OCI-LY1 (cell line): Measurements from ENCODE around the gene KCNT2.

Source experiments
- H2AFZ ChIP-seq: fragments of 200-600 bp; sonication (generic), shearing (Covaris generic); 2 replicates; pipeline ENCODE4 v1.6.0; 2014; ENCODE audit warnings: antibody characterized with exemption, mild to moderate bottlenecking, low read length
- H3F3A ChIP-seq: fragments of 200-600 bp; sonication (generic), shearing (Covaris generic); 2 replicates; pipeline ENCODE4 v1.6.0; 2014; ENCODE audit warnings: mild to moderate bottlenecking, antibody characterized with exemption, low read length, moderate library complexity; ENCODE audit not compliant: insufficient read depth
- H3K27ac ChIP-seq: fragments of 200-600 bp; sonication (generic); 2 replicates; pipeline ENCODE4 v1.5.1; 2014; ENCODE audit warnings: low read length, mixed run types, mild to moderate bottlenecking, low read depth; ENCODE audit not compliant: poor library complexity, severe bottlenecking
- H3K27me3 ChIP-seq: fragments of 200-600 bp; sonication (generic); 2 replicates; pipeline ENCODE4 v1.6.0; 2014; ENCODE audit warnings: antibody characterized with exemption, mild to moderate bottlenecking, low read length, moderate library complexity; ENCODE audit not compliant: insufficient read depth
- H3K36me3 ChIP-seq: fragments of 200-600 bp; sonication (generic); 2 replicates; pipeline ENCODE4 v1.6.1; 2014; ENCODE audit warnings: mild to moderate bottlenecking, antibody characterized with exemption, low read length, moderate library complexity, mixed read lengths; ENCODE audit not compliant: insufficient read depth
- H3K4me1 ChIP-seq: fragments of 200-600 bp; sonication (generic); 2 replicates; pipeline ENCODE4 v1.5.1; 2014; ENCODE audit warnings: mild to moderate bottlenecking, low read length, moderate library complexity; ENCODE audit not compliant: insufficient read depth, severe bottlenecking
- H3K4me2 ChIP-seq: fragments of 200-600 bp; sonication (generic), shearing (Covaris generic); 2 replicates; pipeline ENCODE4 v1.6.1; 2014; ENCODE audit warnings: low read length
- H3K4me3 ChIP-seq: fragments of 200-600 bp; sonication (generic); 2 replicates; pipeline ENCODE4 v1.5.1; 2014; ENCODE audit warnings: low read length, low read depth, mild to moderate bottlenecking, mixed read lengths; ENCODE audit not compliant: poor library complexity, severe bottlenecking
- H3K79me2 ChIP-seq: fragments of 200-600 bp; shearing (Covaris generic); 2 replicates; pipeline ENCODE4 v1.6.1; 2016; ENCODE audit warnings: mixed run types, low read length, mixed read lengths; ENCODE audit not compliant: insufficient read depth
- H3K9ac ChIP-seq: fragments of 200-600 bp; sonication (generic), shearing (Covaris generic); 2 replicates; pipeline ENCODE4 v1.6.1; 2014; ENCODE audit warnings: mild to moderate bottlenecking, low read length, mixed read lengths
- H3K9me2 ChIP-seq: fragments of 200-600 bp; sonication (generic), shearing (Covaris generic); 2 replicates; pipeline ENCODE4 v1.6.1; 2014; ENCODE audit warnings: low read depth, mild to moderate bottlenecking, low read length, mixed read lengths
- H3K9me3 ChIP-seq: fragments of 200-600 bp; shearing (Covaris generic); 2 replicates; pipeline ENCODE4 v1.6.1; 2014; ENCODE audit warnings: low read length, mixed read lengths
- H4K20me1 ChIP-seq: fragments of 200-600 bp; sonication (generic), shearing (Covaris generic); 2 replicates; pipeline ENCODE4 v1.6.0; 2016; ENCODE audit warnings: mild to moderate bottlenecking, low read length; ENCODE audit not compliant: insufficient read depth
- EZH2 ChIP-seq: fragments of 200-600 bp; sonication (generic), shearing (Covaris generic); IDR thresholded peaks from 2 replicates; pipeline ENCODE4 v1.8.0; 2017; ENCODE audit warnings: borderline replicate concordance, mixed run types, mild to moderate bottlenecking, antibody characterized with exemption, low read length, moderate library complexity, mixed read lengths
- TF ChIP-seq, protein P1 (sequence below): fragments of 200-600 bp; sonication (generic), shearing (Covaris generic); IDR thresholded peaks from 2 replicates; pipeline ENCODE4 v1.5.1; 2017; ENCODE audit warnings: mild to moderate bottlenecking, antibody characterized with exemption, low read length, moderate library complexity, mixed read lengths

Gene KCNT2

GRCh38 chr1:196344453-196344852 is 263.8 kb downstream of the KCNT2 start:
- Histone ChIP-seq H3K4me1 (no peaks in the 10 kb centered on the region), H3K36me3 (no peaks in the 10 kb centered on the region), H3K4me2 (no peak overlapping the region), H3K27me3 (no peaks in the 10 kb centered on the region), H4K20me1 (no peaks in the 10 kb centered on the region), H3K9ac (no peak overlapping the region), H2AFZ (no peak overlapping the region), H3F3A (no peaks in the 10 kb centered on the region), H3K9me2 (no peaks in the 10 kb centered on the region), H3K79me2 (no peaks in the 10 kb centered on the region), H3K27ac (no peak overlapping the region), H3K4me3 (no peak overlapping the region), H3K9me3 (no peaks in the 10 kb centered on the region)
- TF ChIP-seq, protein P1, sequence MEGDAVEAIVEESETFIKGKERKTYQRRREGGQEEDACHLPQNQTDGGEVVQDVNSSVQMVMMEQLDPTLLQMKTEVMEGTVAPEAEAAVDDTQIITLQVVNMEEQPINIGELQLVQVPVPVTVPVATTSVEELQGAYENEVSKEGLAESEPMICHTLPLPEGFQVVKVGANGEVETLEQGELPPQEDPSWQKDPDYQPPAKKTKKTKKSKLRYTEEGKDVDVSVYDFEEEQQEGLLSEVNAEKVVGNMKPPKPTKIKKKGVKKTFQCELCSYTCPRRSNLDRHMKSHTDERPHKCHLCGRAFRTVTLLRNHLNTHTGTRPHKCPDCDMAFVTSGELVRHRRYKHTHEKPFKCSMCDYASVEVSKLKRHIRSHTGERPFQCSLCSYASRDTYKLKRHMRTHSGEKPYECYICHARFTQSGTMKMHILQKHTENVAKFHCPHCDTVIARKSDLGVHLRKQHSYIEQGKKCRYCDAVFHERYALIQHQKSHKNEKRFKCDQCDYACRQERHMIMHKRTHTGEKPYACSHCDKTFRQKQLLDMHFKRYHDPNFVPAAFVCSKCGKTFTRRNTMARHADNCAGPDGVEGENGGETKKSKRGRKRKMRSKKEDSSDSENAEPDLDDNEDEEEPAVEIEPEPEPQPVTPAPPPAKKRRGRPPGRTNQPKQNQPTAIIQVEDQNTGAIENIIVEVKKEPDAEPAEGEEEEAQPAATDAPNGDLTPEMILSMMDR: no peak
- no peak for TF ChIP-seq EZH2

GRCh38 chr1:196324345-196324744 is 283.9 kb downstream of the KCNT2 start:
- TF ChIP-seq, protein P1: no peak
- no peak for TF ChIP-seq EZH2
- Histone ChIP-seq H3K4me3 (no peak overlapping the region), H3K36me3 (no peaks in the 10 kb centered on the region), H3F3A (no peaks in the 10 kb centered on the region), H3K4me2 (no peak overlapping the region), H3K9ac (no peak overlapping the region), H3K9me3 (no peaks in the 10 kb centered on the region), H3K9me2 (no peaks in the 10 kb centered on the region), H3K79me2 (no peaks in the 10 kb centered on the region), H4K20me1 (no peaks in the 10 kb centered on the region), H2AFZ (no peak overlapping the region), H3K27ac (no peak overlapping the region), H3K4me1 (no peaks in the 10 kb centered on the region), H3K27me3 (no peaks in the 10 kb centered on the region)

GRCh38 chr1:196323869-196324268 is 284.4 kb downstream of the KCNT2 start:
- Histone ChIP-seq H2AFZ (no peak overlapping the region), H3K4me1 (no peaks in the 10 kb centered on the region), H3K9me3 (no peaks in the 10 kb centered on the region), H3K9ac (no peak overlapping the region), H3K9me2 (no peaks in the 10 kb centered on the region), H3K4me2 (no peak overlapping the region), H3K27me3 (no peaks in the 10 kb centered on the region), H4K20me1 (no peaks in the 10 kb centered on the region), H3K27ac (no peak overlapping the region), H3K79me2 (no peaks in the 10 kb centered on the region), H3K4me3 (no peak overlapping the region), H3F3A (no peaks in the 10 kb centered on the region), H3K36me3 (no peaks in the 10 kb centered on the region)
- TF ChIP-seq, protein P1: no peak
- no peak for TF ChIP-seq EZH2
